HepG2 (cell line): ENCODE data around the gene NPW. TPM values are rescaled to one million over a fixed set of nuclear protein-coding genes. Genes with fewer than 3 reads are reported as not detected.

ENCODE experiments used
- ATAC-seq: fragments of 200-7000 bp; cut with Tn5 transposase; 3 replicates; pipeline ENCODE4 v1.9.1; 2020; ENCODE audit warnings: mild to moderate bottlenecking, moderate library complexity
- BruUV-seq: library from RNA; stranded (reverse); fragments of 400-500 nt; replicated peaks from 2 replicates; lab custom pipeline; 2021; lab: Mats Ljungman, UMichigan
- CTCF ChIA-PET: fragments of 300-600 bp; formaldehyde crosslinking; extraction: SDS; loops from one replicate; lab custom pipeline; 2021; ENCODE audit warnings: low total read pairs, inconsistent platforms, low intra/inter-chr PET ratio; lab: Yijun Ruan, JAX
- POLR2A ChIA-PET: fragments of 350-600 bp; sonication (Branson Sonifier 250); formaldehyde crosslinking; loops from one replicate; lab custom pipeline; 2020; ENCODE audit warnings: antibody characterized with exemption, inconsistent platforms; lab: Yijun Ruan, JAX
- DNase-seq: peaks from one replicate; pipeline ENCODE4 v3.0.0-alpha.2; 2015; ENCODE audit warnings: low spot score
- FAIRE-seq: peaks from 3 replicates; lab custom pipeline; 2011; peaks lifted over from hg19 to GRCh38; lab: Jason Lieb, UNC
- H2AFZ ChIP-seq: one replicate; pipeline ENCODE4 v1.6.1; 2011; ENCODE audit warnings: low read length, inconsistent platforms
- H3K27ac ChIP-seq: fragments of 300-600 bp; 3 replicates; pipeline ENCODE4 v1.8.0; 2011; ENCODE audit warnings: mixed run types, mild to moderate bottlenecking, mixed read lengths, low read length, inconsistent platforms; ENCODE audit not compliant: insufficient read depth; ENCODE audit errors: extremely low read length
- H3K27me3 ChIP-seq, 2 experiments: fragments of 200-600 bp in 1 of 2; 2 replicates in 1 of 2; 3 replicates in 1 of 2; pipeline versions ENCODE4 v1.6.0 to v1.8.0; 2011; ENCODE audit warnings: low read length in 2 of 2, mild to moderate bottlenecking in 2 of 2, moderate library complexity in 2 of 2, inconsistent platforms in 1 of 2; ENCODE audit not compliant: insufficient read depth in 2 of 2, control insufficient read depth in 1 of 2
- H3K36me3 ChIP-seq, 2 experiments: fragments of 200-600 bp in 1 of 2; replicated peaks in 1 of 2; 2 replicates in 1 of 2; 3 replicates in 1 of 2; pipeline versions ENCODE4 v1.5.1 to v1.8.0; 2011; ENCODE audit warnings: low read length in 2 of 2, inconsistent platforms in 1 of 2; ENCODE audit not compliant: insufficient read depth in 2 of 2, control insufficient read depth in 1 of 2
- H3K4me1 ChIP-seq: 2 replicates; pipeline ENCODE4 v1.5.1; 2012; ENCODE audit warnings: low read length, inconsistent platforms; ENCODE audit not compliant: insufficient read depth
- H3K4me2 ChIP-seq: 2 replicates; pipeline ENCODE4 v1.6.0; 2011; ENCODE audit warnings: low read depth, low read length, inconsistent platforms
- H3K4me3 ChIP-seq, 3 experiments: fragments of 200-600 bp in 1 of 3; sonication (generic), shearing (Covaris generic) in 1 of 3; replicated peaks in 1 of 3; 2 replicates each; pipeline ENCODE4 v1.5.1; 2011 to 2016; ENCODE audit warnings: low read length in 3 of 3, inconsistent platforms in 2 of 3, low read depth in 2 of 3, mild to moderate bottlenecking in 2 of 3, control low read depth in 1 of 3, mixed read lengths in 1 of 3; ENCODE audit not compliant: insufficient read depth in 1 of 3
- H3K79me2 ChIP-seq: one replicate; pipeline ENCODE4 v1.6.1; 2011; ENCODE audit warnings: low read length, inconsistent platforms; ENCODE audit not compliant: insufficient read depth
- H3K9ac ChIP-seq: 2 replicates; pipeline ENCODE4 v1.6.0; 2011; ENCODE audit warnings: mild to moderate bottlenecking, low read depth, low read length, inconsistent platforms; ENCODE audit not compliant: insufficient read depth
- H3K9me3 ChIP-seq: 2 replicates; pipeline ENCODE4 v1.5.1; 2012; ENCODE audit warnings: mild to moderate bottlenecking, low read length
- H4K20me1 ChIP-seq: 2 replicates; pipeline ENCODE4 v1.6.0; 2011; ENCODE audit warnings: inconsistent platforms, mild to moderate bottlenecking, low read length, moderate library complexity; ENCODE audit not compliant: insufficient read depth
- ELF4 ChIP-seq: sonication (generic); formaldehyde crosslinking; IDR thresholded peaks from 2 replicates; pipeline ENCODE4 v1.5.0; 2020; ENCODE audit warnings: missing genetic modification reagents, mild to moderate bottlenecking, moderate library complexity, borderline replicate concordance
- POGZ ChIP-seq: sonication (generic); formaldehyde crosslinking; IDR thresholded peaks from 2 replicates; pipeline ENCODE4 v1.4.0; 2020; ENCODE audit warnings: mild to moderate bottlenecking, missing genetic modification reagents
- ZNF136 ChIP-seq: sonication (generic); formaldehyde crosslinking; IDR thresholded peaks from 2 replicates; pipeline ENCODE4 v1.8.1; 2022; ENCODE audit warnings: low read depth, mild to moderate bottlenecking, moderate library complexity, missing genetic modification reagents
- ZNF670 ChIP-seq: sonication (generic); formaldehyde crosslinking; IDR thresholded peaks from 2 replicates; pipeline ENCODE4 v1.8.0; 2022; ENCODE audit warnings: mild to moderate bottlenecking, missing genetic modification reagents, borderline replicate concordance
- ZNF737 ChIP-seq: sonication (generic); formaldehyde crosslinking; IDR thresholded peaks from 2 replicates; pipeline ENCODE4 v1.5.0; 2020; ENCODE audit warnings: missing genetic modification reagents, mild to moderate bottlenecking, borderline replicate concordance
- ZNF747 ChIP-seq: sonication (generic); formaldehyde crosslinking; IDR thresholded peaks from 2 replicates; pipeline ENCODE4 v1.8.1; 2023; ENCODE audit warnings: missing genetic modification reagents, mild to moderate bottlenecking, borderline replicate concordance
- ZNF780A ChIP-seq: sonication (generic); formaldehyde crosslinking; IDR thresholded peaks from 2 replicates; pipeline ENCODE4 v1.8.0; 2022; ENCODE audit warnings: mild to moderate bottlenecking, missing genetic modification reagents, moderate library complexity
- ZNF83 ChIP-seq: sonication (generic); formaldehyde crosslinking; IDR thresholded peaks from 2 replicates; pipeline ENCODE4 v1.4.0; 2020; ENCODE audit warnings: missing genetic modification reagents, mild to moderate bottlenecking, borderline replicate concordance
- ZSCAN31 ChIP-seq: sonication (generic); formaldehyde crosslinking; IDR thresholded peaks from 2 replicates; pipeline ENCODE4 v1.5.0; 2020; ENCODE audit warnings: low read depth, mild to moderate bottlenecking, missing genetic modification reagents
- WGBS: methylation state at CpG from one replicate; pipeline ENCODE4 v1.1.6; 2017; ENCODE audit warnings: low lambda C conversion rate; 5-methylcytosine and 5-hydroxymethylcytosine counted together
- in situ Hi-C: cut with HindIII; loops from 2 replicates; pipeline ENCODE4 v1.10.0; 2017; ENCODE audit warnings: low pct_unique_long_range_greater_than_20kb; ENCODE audit not compliant: extremely low pct_ligation_motif_present
- intact Hi-C: fragments of 100-400 bp; cut with micrococcal nuclease; formaldehyde crosslinking; loops from one replicate; pipeline ENCODE4 v1.10.0; 2022; ENCODE audit not compliant: unreplicated experiment
- polyA plus RNA-seq, 8 experiments: library from polyadenylated mRNA; depleted of rRNA in 3 of 8; stranded (reverse) in 7 of 8; unstranded in 1 of 8; fragments of >200 nt; fragmentation: Illumina TruSeq in 4 of 8; extraction: Trizol in 4 of 8; gene quantifications; 2 replicates each; pipeline versions ENCODE4 v1.2.1 to v1.2.3, GENCODE V29; 2011 to 2016; ENCODE audit warnings: low read depth in 4 of 8, missing spikeins in 1 of 8, mixed read lengths in 1 of 8; ENCODE audit not compliant: insufficient read depth in 1 of 8
- total RNA-seq, 5 experiments: library from RNA; depleted of rRNA; stranded (reverse); fragments of >200 nt; fragmentation: Illumina TruSeq; extraction: Trizol; gene quantifications; 2 replicates each; pipeline ENCODE4 v1.2.3, GENCODE V29; 2016; ENCODE audit warnings: low read depth in 1 of 5
- TF ChIP-seq, protein P1 (sequence below): sonication (generic); formaldehyde crosslinking; IDR thresholded peaks from 2 replicates; pipeline ENCODE4 v1.5.0; 2020; ENCODE audit warnings: mild to moderate bottlenecking, missing genetic modification reagents, borderline replicate concordance
- TF ChIP-seq, protein P2 (sequence below): IDR thresholded peaks from 2 replicates; pipeline ENCODE4 v1.6.1; 2012; ENCODE audit warnings: inconsistent platforms

The NPW gene
- total and polyA plus RNA-seq, 2 of the 13 experiments (the other 11 are each of a cell fraction or from before 2014, with no cell fraction given), result 0.24 to 0.97 TPM

DNA sequence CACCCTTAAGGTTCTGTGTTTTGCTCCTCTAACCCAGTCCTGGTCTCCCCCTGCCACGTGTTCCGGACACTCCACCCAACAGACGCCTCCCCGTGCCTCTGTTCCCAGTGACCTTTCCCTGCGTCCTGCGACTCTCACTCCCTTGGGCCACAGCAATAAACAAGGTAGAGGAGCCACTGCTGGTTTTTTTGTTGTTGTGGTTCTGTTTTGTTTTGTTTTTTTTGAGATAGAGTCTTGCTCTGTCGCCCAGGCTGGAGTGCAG lies 3.7 kb upstream of the NPW start:
- Histone ChIP-seq H3K4me2 (peak overlapping the region; percentile 93), H3K27ac (no peak overlapping the region), H3K4me1 (peaks cover 65% of the 10 kb centered on the region), H2AFZ (peak overlapping the region; percentile 59), H3K4me3 (peak overlapping the region; percentile 20 to 61 (median 40); a peak in 5 of 6 replicates), H3K79me2 (no peaks in the 10 kb centered on the region), H4K20me1 (no peaks in the 10 kb centered on the region), H3K9me3 (no peaks in the 10 kb centered on the region), H3K27me3 (peaks cover 2 to 19% of the 10 kb centered on the region in 2 experiments; a peak in 2 of 5 replicates), H3K9ac (peak overlapping the region; percentile 60), H3K36me3 (no peaks in the 10 kb centered on the region)
- no peak for FAIRE-seq
- intact Hi-C loops, result no loop called here
- whole genome bisulfite sequencing, result 7% methylated on average over 7 of the region's 7 CpGs
- in situ Hi-C loops, result no loop called here
- TF ChIP-seq ZNF747 (CRISPR knock-in tag) (0 out of 2 replicates have a peak, but pooled peaks have one; percentile 31), ZSCAN31 (0 out of 2 replicates have a peak, but pooled peaks have one; percentile 19), POGZ (CRISPR knock-in tag) (0 out of 2 replicates have a peak, but pooled peaks have one; percentile 7), ELF4 (CRISPR knock-in tag) (peak; percentile 47; the same call in 1 of the 2 replicates), ZNF83 (CRISPR knock-in tag) (no peak), ZNF136 (CRISPR knock-in tag) (no peak), ZNF670 (0 out of 2 replicates have a peak, but pooled peaks have one; percentile 69), ZNF780A (CRISPR knock-in tag) (no peak), ZNF737 (CRISPR knock-in tag) (0 out of 2 replicates have a peak, but pooled peaks have one; percentile 6)
- TF ChIP-seq, protein P1, sequence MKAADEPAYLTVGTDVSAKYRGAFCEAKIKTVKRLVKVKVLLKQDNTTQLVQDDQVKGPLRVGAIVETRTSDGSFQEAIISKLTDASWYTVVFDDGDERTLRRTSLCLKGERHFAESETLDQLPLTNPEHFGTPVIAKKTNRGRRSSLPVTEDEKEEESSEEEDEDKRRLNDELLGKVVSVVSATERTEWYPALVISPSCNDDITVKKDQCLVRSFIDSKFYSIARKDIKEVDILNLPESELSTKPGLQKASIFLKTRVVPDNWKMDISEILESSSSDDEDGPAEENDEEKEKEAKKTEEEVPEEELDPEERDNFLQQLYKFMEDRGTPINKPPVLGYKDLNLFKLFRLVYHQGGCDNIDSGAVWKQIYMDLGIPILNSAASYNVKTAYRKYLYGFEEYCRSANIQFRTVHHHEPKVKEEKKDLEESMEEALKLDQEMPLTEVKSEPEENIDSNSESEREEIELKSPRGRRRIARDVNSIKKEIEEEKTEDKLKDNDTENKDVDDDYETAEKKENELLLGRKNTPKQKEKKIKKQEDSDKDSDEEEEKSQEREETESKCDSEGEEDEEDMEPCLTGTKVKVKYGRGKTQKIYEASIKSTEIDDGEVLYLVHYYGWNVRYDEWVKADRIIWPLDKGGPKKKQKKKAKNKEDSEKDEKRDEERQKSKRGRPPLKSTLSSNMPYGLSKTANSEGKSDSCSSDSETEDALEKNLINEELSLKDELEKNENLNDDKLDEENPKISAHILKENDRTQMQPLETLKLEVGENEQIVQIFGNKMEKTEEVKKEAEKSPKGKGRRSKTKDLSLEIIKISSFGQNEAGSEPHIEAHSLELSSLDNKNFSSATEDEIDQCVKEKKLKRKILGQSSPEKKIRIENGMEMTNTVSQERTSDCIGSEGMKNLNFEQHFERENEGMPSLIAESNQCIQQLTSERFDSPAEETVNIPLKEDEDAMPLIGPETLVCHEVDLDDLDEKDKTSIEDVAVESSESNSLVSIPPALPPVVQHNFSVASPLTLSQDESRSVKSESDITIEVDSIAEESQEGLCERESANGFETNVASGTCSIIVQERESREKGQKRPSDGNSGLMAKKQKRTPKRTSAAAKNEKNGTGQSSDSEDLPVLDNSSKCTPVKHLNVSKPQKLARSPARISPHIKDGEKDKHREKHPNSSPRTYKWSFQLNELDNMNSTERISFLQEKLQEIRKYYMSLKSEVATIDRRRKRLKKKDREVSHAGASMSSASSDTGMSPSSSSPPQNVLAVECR (CRISPR knock-in tag), result peak; percentile 1; the same call in 1 of the 2 replicates
- TF ChIP-seq, protein P2, sequence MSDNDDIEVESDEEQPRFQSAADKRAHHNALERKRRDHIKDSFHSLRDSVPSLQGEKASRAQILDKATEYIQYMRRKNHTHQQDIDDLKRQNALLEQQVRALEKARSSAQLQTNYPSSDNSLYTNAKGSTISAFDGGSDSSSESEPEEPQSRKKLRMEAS, result peak; percentile 47; the same call in 1 of the 2 replicates
- ATAC-seq, result no peak
- ChIA-PET CTCF (no interaction called here), POLR2A (interaction anchor here (1.1 to 2.9 kb wide), 5 partner anchors 20 to 139 kb away, joined by 3 to 22 read pairs (median 7); partner anchors contain the start of genes NTHL1, RPS2, TRAF7 and TSC2)
- DNase-seq, result no peak
- BruUV-seq, result no TSS peak
